Loucy (cell line): ENCODE results near the gene NCKAP5.

Experiments
- CTCF ChIP-seq: fragments of 200-600 bp; sonication (generic); conservative IDR thresholded peaks from 2 replicates; pipeline ENCODE4 v1.5.1; 2014; ENCODE audit warnings: mild to moderate bottlenecking, antibody characterized with exemption, low read length
- EZH2phosphoT487 ChIP-seq: fragments of 200-600 bp; IDR thresholded peaks from 2 replicates; pipeline ENCODE4 v1.6.1; 2018; ENCODE audit warnings: antibody characterized with exemption, mild to moderate bottlenecking, moderate library complexity, borderline replicate concordance

- TF ChIP-seq EZH2phosphoT487 (no peak), CTCF (no peak)
These were observed 223.4 kb downstream of the NCKAP5 start for GRCh38 chr2:133344849-133345248.
